ENCODE data around the gene IDI1.
"Not testable (repeated sequence)": the region's sequence is repeated elsewhere in the genome, so short reads cannot be mapped to it uniquely, and the experiment has no call there.

The IDI1 gene

GRCh38 chr10:1020958-1021357 lies 28.0 kb downstream of the IDI1 start:
- peak; percentile 31 for DNase-seq (ENCODE audit: extremely low read depth, insufficient read length)
- Histone ChIP-seq H3K27me3 (replicated peaks; ENCODE audit: control insufficient read depth, insufficient read depth, low read length) (no peaks in the 10 kb centered on the region), H3K36me3 (ENCODE audit: control insufficient read depth, insufficient read depth, low read length) (peaks cover 14% of the 10 kb centered on the region), H3K4me3 (replicated peaks; ENCODE audit: low read depth, low read length) (no peak overlapping the region)
- no peak for TF ChIP-seq CTCF (IDR thresholded peaks at IDR 0.05; ENCODE audit: insufficient read depth, low read length, poor library complexity, severe bottlenecking)

- TF ChIP-seq CTCF (IDR thresholded peaks at IDR 0.05; ENCODE audit: insufficient read depth, low read length, poor library complexity, severe bottlenecking): no peak
- DNase-seq (ENCODE audit: extremely low read depth, insufficient read length): no peak
- no peaks in the 10 kb centered on the region for H3K27me3 ChIP-seq (replicated peaks; ENCODE audit: control insufficient read depth, insufficient read depth, low read length)
- H3K4me3 ChIP-seq (replicated peaks; ENCODE audit: low read depth, low read length): no peak overlapping the region
- peaks cover 17% of the 10 kb centered on the region for H3K36me3 ChIP-seq (ENCODE audit: control insufficient read depth, insufficient read depth, low read length)
Observed at GRCh38 chr10:1020460-1020859, 28.5 kb downstream of the IDI1 start.

GRCh38 chr10:1019362-1019761 lies 29.6 kb downstream of the IDI1 start:
- no peak for DNase-seq (ENCODE audit: extremely low read depth, insufficient read length)
- Histone ChIP-seq H3K36me3 (ENCODE audit: control insufficient read depth, insufficient read depth, low read length) (peaks cover 21% of the 10 kb centered on the region), H3K4me3 (replicated peaks; ENCODE audit: low read depth, low read length) (no peak overlapping the region), H3K27me3 (replicated peaks; ENCODE audit: control insufficient read depth, insufficient read depth, low read length) (no peaks in the 10 kb centered on the region)
- TF ChIP-seq CTCF (IDR thresholded peaks at IDR 0.05; ENCODE audit: insufficient read depth, low read length, poor library complexity, severe bottlenecking): no peak

GRCh38 chr10:1015688-1016087 lies 33.2 kb downstream of the IDI1 start:
- Histone ChIP-seq H3K36me3 (ENCODE audit: control insufficient read depth, insufficient read depth, low read length) (peaks cover 39% of the 10 kb centered on the region), H3K27me3 (replicated peaks; ENCODE audit: control insufficient read depth, insufficient read depth, low read length) (no peaks in the 10 kb centered on the region), H3K4me3 (replicated peaks; ENCODE audit: low read depth, low read length) (no peak overlapping the region)
- no peak for TF ChIP-seq CTCF (IDR thresholded peaks at IDR 0.05; ENCODE audit: insufficient read depth, low read length, poor library complexity, severe bottlenecking)
- DNase-seq (ENCODE audit: extremely low read depth, insufficient read length): no peak

GRCh38 chr10:1011696-1012095 lies 37.2 kb downstream of the IDI1 start:
- no peak for TF ChIP-seq CTCF (IDR thresholded peaks at IDR 0.05; ENCODE audit: insufficient read depth, low read length, poor library complexity, severe bottlenecking)
- no peak overlapping the region for H3K4me3 ChIP-seq (replicated peaks; ENCODE audit: low read depth, low read length)
- no peak for DNase-seq (ENCODE audit: extremely low read depth, insufficient read length)
- no peaks in the 10 kb centered on the region for H3K27me3 ChIP-seq (replicated peaks; ENCODE audit: control insufficient read depth, insufficient read depth, low read length)
- H3K36me3 ChIP-seq (ENCODE audit: control insufficient read depth, insufficient read depth, low read length): peaks cover 51% of the 10 kb centered on the region

- H3K4me3 ChIP-seq (replicated peaks; ENCODE audit: low read depth, low read length): no peak overlapping the region
- H3K36me3 ChIP-seq (ENCODE audit: control insufficient read depth, insufficient read depth, low read length): peaks cover 49% of the 10 kb centered on the region
Observed at GRCh38 chr10:1010703-1011102, 38.2 kb downstream of the IDI1 start.

GRCh38 chr10:1009947-1010346 lies 39.0 kb downstream of the IDI1 start:
- H3K36me3 ChIP-seq (ENCODE audit: control insufficient read depth, insufficient read depth, low read length): peaks cover 48% of the 10 kb centered on the region
- not testable (repeated sequence) for H3K27me3 ChIP-seq (replicated peaks; ENCODE audit: control insufficient read depth, insufficient read depth, low read length); DNase-seq (ENCODE audit: extremely low read depth, insufficient read length); H3K4me3 ChIP-seq (replicated peaks; ENCODE audit: low read depth, low read length)

More at GRCh38 chr10:1010703-1011102, 38.2 kb downstream of the IDI1 start:
- no peak for DNase-seq (ENCODE audit: extremely low read depth, insufficient read length)
- no peak for TF ChIP-seq CTCF (IDR thresholded peaks at IDR 0.05; ENCODE audit: insufficient read depth, low read length, poor library complexity, severe bottlenecking)
- no peaks in the 10 kb centered on the region for H3K27me3 ChIP-seq (replicated peaks; ENCODE audit: control insufficient read depth, insufficient read depth, low read length)
